Natural killer cell treated with Interleukin-12 subunit alpha and Interleukin-12 subunit beta and Interleukin-15 and Interleukin-18, amount 100 ng/mL, for 72 hours (primary cell): ENCODE data around the gene ZNF407. TPM values are rescaled to one million over a fixed set of nuclear protein-coding genes. Genes with fewer than 3 reads are reported as not detected.

Experiments
- ATAC-seq, 2 donors: fragments of 150-1000 bp; cut with Tn5 transposase in 1 of 2; sonication (Bioruptor Pico), chemical (Tn5 transposase) in 1 of 2; 2 replicates each; pipeline ENCODE4 v1.10.0; 2021
- DNase-seq: peaks from one replicate; pipeline ENCODE4 v3.0.0; 2022; ENCODE audit warnings: low spot score
- H3K27ac Mint-ChIP-seq, 2 donors: 1 replicate in 1 of 2; 2 replicates in 1 of 2; pipeline ENCODE4 v1.8.0; 2022; ENCODE audit warnings: mixed read lengths in 2 of 2, mild to moderate bottlenecking in 1 of 2, moderate library complexity in 1 of 2
- H3K27me3 Mint-ChIP-seq, 2 donors: 1 replicate in 1 of 2; 2 replicates in 1 of 2; pipeline ENCODE4 v1.8.0; 2022; ENCODE audit warnings: mixed read lengths in 2 of 2
- H3K36me3 Mint-ChIP-seq: one replicate; pipeline ENCODE4 v1.8.0; 2022; ENCODE audit warnings: mixed read lengths
- H3K4me1 Mint-ChIP-seq, 2 donors: 1 replicate in 1 of 2; 2 replicates in 1 of 2; pipeline ENCODE4 v1.8.0; 2022; ENCODE audit warnings: low read depth in 2 of 2, mixed read lengths in 2 of 2, mild to moderate bottlenecking in 1 of 2
- H3K4me3 Mint-ChIP-seq: one replicate; pipeline ENCODE4 v1.8.0; 2022; ENCODE audit warnings: mixed read lengths
- H3K9me3 Mint-ChIP-seq: 2 replicates; pipeline ENCODE4 v1.8.0; 2022; ENCODE audit warnings: mixed read lengths
- total RNA-seq, 2 donors: library from RNA; stranded (reverse); gene quantifications; one replicate each; pipeline ENCODE4 v1.2.3, GENCODE V29; 2022

The ZNF407 gene
- total RNA-seq, 2 donors from 2014 or later, result 21.9 to 44.6 TPM

DNA sequence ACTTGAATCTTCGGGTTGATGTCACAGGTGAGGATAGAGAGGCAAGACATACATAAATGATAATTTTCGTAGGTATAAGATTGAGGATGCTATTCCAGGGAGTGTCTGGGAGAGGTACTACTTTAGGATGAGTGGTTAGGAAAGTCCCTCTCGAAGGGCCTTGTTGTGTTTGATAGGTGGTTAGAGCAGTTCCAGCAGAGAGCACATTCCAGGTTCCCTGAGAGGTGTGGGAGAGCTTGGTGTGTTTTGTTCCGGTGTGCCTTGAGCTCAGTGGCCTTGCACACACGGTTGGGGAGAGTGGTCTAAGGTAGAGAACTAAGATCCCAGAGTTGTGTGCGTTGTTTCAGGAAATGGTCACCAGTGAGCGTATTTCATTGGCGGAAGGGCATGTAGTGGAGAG is 191.4 kb downstream of the ZNF407 start:
- Mint-ChIP-seq H3K4me3 (no peak overlapping the region), H3K27ac (no peak overlapping the region), H3K36me3 (no peaks in the 10 kb centered on the region), H3K4me1 (peaks cover 0 to 5% of the 10 kb centered on the region in 2 donors), H3K9me3 (no peaks in the 10 kb centered on the region), H3K27me3 (no peaks in the 10 kb centered on the region)
- DNase-seq (no peak), ATAC-seq (no peak)

DNA sequence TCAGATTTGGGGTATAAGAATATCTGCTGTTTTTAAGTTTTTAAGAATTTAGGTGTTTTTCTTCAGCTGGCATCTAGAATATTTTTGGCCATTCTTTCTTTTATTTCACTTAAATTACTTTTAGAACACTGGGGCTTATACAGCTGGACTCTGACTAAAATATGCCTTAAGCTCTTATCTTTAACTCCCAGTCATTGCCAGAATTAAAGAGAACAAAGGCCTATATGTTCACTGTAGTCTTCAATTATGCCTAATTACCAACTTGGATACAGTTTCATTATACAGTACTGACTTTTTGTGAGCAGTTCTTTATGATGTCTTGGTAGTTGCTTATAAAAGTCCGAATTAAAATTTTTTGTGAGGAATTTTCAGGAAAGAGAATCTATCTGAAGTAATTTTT is 192.8 kb downstream of the ZNF407 start:
- Mint-ChIP-seq H3K9me3 (no peaks in the 10 kb centered on the region), H3K27me3 (no peaks in the 10 kb centered on the region), H3K27ac (no peak overlapping the region), H3K4me3 (no peak overlapping the region), H3K4me1 (no peaks in the 10 kb centered on the region), H3K36me3 (no peaks in the 10 kb centered on the region)
- DNase-seq (no peak), ATAC-seq (no peak)

DNA sequence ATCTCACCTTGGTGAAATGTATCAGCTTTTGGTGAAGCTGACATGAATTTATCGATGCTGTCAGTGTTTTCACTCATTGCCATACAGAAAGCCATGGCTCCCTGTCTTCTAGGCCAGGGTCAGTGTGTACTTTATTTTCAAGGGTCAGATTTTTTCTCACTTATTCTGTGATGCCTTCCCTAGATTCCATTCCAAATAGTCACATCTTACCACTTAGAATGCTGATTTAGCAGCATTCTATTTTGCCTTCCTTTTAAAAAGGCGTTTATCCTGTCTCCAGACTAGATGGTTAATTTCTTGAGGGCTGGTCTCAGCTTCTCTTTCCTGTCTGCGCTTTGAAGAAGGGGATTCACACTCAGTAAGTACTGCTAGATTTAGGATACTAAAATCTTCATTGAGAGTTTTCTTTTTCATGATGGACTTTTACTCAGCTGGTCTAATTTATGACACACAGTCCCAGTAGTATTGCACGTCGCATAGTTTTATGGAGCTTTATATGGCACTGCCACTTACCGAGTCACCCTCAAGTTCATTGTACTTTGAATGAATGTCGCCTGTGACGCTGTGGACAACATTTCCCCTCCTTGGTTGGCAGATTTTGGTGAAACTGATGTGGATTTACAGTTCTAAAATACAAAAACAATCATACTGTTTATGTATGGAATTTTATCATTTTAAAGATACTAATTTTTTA is 194.0 kb downstream of the ZNF407 start:
- no peaks in the 10 kb centered on the region for H3K36me3 Mint-ChIP-seq
- peaks cover 0 to 1% of the 10 kb centered on the region in 2 donors for H3K4me1 Mint-ChIP-seq
- no peak overlapping the region for H3K4me3 Mint-ChIP-seq
- no peaks in the 10 kb centered on the region for H3K9me3 Mint-ChIP-seq
- H3K27me3 Mint-ChIP-seq, result no peaks in the 10 kb centered on the region
- no peak overlapping the region for H3K27ac Mint-ChIP-seq
- DNase-seq (no peak), ATAC-seq (no peak)

- DNase-seq, result no peak
- Mint-ChIP-seq H3K9me3 (no peaks in the 10 kb centered on the region), H3K27me3 (no peaks in the 10 kb centered on the region), H3K4me1 (peaks cover 14 to 15% of the 10 kb centered on the region in 2 donors), H3K36me3 (no peaks in the 10 kb centered on the region), H3K27ac (no peak overlapping the region), H3K4me3 (no peak overlapping the region)
- ATAC-seq, result no peak
Measured at GRCh38 chr18:74793746-74794145, 196.1 kb downstream of the ZNF407 start.

DNA sequence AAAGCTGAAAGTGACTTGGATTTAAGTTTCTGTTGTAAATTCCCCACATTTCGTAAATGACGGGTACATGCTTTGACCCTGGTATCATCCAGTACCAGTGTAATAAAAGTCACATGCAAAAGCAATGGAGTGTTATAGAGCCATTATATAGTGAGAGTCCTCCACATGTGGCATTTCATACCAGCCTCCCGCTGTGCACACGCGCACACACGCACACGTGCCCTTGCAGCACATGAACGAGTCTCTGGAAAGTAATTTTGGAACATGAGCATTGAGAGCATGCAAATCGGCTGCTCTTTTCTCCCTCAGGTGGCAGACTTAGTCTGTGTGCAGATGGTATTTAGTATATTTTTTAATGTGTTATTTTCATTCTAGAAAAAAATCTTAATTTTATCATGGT is 198.1 kb downstream of the ZNF407 start:
- DNase-seq, result no peak
- no peak overlapping the region for H3K27ac Mint-ChIP-seq
- H3K4me3 Mint-ChIP-seq, result no peak overlapping the region
- H3K27me3 Mint-ChIP-seq, result no peaks in the 10 kb centered on the region
- no peak for ATAC-seq
- H3K4me1 Mint-ChIP-seq, result peaks cover 14 to 15% of the 10 kb centered on the region in 2 donors
- H3K36me3 Mint-ChIP-seq, result no peaks in the 10 kb centered on the region
- no peaks in the 10 kb centered on the region for H3K9me3 Mint-ChIP-seq

GRCh38 chr18:74796211-74796610 is 198.5 kb downstream of the ZNF407 start:
- no peaks in the 10 kb centered on the region for H3K9me3 Mint-ChIP-seq
- H3K27me3 Mint-ChIP-seq, result no peaks in the 10 kb centered on the region
- H3K4me1 Mint-ChIP-seq, result peaks cover 14 to 15% of the 10 kb centered on the region in 2 donors
- H3K36me3 Mint-ChIP-seq, result no peaks in the 10 kb centered on the region
- ATAC-seq (no peak), DNase-seq (no peak)
- peak overlapping the region in 1 of 2 donors; percentile 16 for H3K27ac Mint-ChIP-seq
- H3K4me3 Mint-ChIP-seq, result no peak overlapping the region

GRCh38 chr18:74796841-74797576 is 199.3 kb downstream of the ZNF407 start:
- no peaks in the 10 kb centered on the region for H3K27me3 Mint-ChIP-seq
- DNase-seq (no peak), ATAC-seq (peak; percentile 72 to 88)
- H3K27ac Mint-ChIP-seq, result peak overlapping the region; percentile 40 to 49
- H3K36me3 Mint-ChIP-seq, result no peaks in the 10 kb centered on the region
- peak overlapping the region; percentile 54 for H3K4me3 Mint-ChIP-seq
- peaks cover 14 to 15% of the 10 kb centered on the region in 2 donors for H3K4me1 Mint-ChIP-seq
- H3K9me3 Mint-ChIP-seq, result no peaks in the 10 kb centered on the region

DNA sequence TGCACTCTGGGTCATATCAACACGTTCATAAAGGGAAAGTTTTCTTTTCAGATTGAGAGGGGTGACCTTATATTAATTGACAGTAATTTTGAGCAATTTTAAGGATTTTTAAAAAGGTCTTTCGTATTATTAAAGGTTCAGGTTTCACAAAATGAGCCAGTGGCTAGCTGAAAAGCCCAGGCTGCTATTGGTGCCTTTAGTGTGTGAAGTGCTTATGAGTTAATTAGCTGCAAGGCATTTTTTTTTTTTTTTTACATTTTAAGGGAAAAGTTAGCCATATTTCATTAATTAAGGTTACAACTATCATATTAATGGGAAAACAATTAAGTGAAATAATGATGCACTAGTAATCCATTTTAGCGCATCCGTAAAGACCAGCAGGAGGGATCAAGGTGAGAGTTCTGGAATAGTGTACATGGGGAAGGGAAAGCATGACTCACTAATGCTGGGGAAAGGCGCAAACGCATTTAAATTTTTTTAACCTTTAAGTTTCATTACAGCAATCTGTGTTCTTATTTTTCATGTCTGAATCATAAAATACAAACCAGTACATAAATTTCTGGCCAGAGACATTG is 200.0 kb downstream of the ZNF407 start:
- ATAC-seq (no peak), DNase-seq (no peak)
- Mint-ChIP-seq H3K9me3 (no peaks in the 10 kb centered on the region), H3K36me3 (no peaks in the 10 kb centered on the region), H3K27ac (peak overlapping the region; percentile 40 to 49), H3K4me1 (peaks cover 14 to 15% of the 10 kb centered on the region in 2 donors), H3K27me3 (no peaks in the 10 kb centered on the region), H3K4me3 (peak overlapping the region; percentile 54)

GRCh38 chr18:74799542-74799941 is 201.9 kb downstream of the ZNF407 start:
- DNase-seq (no peak), ATAC-seq (no peak)
- Mint-ChIP-seq H3K27me3 (no peaks in the 10 kb centered on the region), H3K4me1 (peaks cover 14 to 15% of the 10 kb centered on the region in 2 donors), H3K27ac (no peak overlapping the region), H3K9me3 (no peaks in the 10 kb centered on the region), H3K4me3 (no peak overlapping the region), H3K36me3 (no peaks in the 10 kb centered on the region)

DNA sequence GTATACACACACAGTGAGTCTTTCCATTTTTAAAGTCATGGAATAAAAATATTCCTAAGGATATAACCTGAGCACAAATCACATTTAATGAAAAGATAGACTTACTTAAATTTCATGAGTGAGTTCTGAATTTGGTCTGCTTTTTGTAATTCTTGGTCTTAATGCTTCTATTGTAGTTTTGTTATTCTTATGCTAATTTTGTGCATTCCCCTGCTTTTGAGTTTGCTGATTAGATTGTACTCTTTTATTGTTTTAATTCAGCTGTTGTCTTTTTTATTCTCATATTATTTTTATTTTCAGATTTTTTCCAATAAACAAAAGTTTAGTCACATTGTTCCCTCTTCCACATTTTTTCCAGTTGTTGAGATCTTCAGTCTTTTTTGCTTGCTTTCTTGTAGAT is 202.4 kb downstream of the ZNF407 start:
- H3K27ac Mint-ChIP-seq, result no peak overlapping the region
- H3K9me3 Mint-ChIP-seq, result no peaks in the 10 kb centered on the region
- H3K4me3 Mint-ChIP-seq, result no peak overlapping the region
- ATAC-seq, result no peak
- H3K27me3 Mint-ChIP-seq, result no peaks in the 10 kb centered on the region
- peaks cover 14 to 15% of the 10 kb centered on the region in 2 donors for H3K4me1 Mint-ChIP-seq
- no peak for DNase-seq
- no peaks in the 10 kb centered on the region for H3K36me3 Mint-ChIP-seq

DNA sequence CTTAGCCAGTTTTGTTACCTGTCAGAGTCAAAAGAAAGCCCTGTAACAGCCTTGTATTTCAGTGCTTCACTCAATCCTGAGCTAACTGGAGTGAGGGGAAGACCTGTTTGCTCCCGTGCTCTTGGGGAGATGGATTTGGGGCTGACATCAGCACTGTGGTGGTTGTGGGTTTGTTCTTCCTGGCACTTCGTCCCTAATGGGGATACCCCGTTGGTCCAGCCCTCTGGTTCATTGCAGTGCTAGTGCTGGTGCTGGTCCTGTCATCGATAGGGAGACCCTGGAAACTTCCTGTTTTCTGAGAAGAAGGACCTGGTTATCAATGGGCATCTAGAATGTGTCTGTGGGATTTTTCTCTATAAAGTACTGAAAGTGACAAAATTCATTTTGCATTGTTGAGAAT is 205.4 kb downstream of the ZNF407 start:
- Mint-ChIP-seq H3K36me3 (no peaks in the 10 kb centered on the region), H3K4me3 (no peak overlapping the region), H3K27ac (no peak overlapping the region), H3K27me3 (no peaks in the 10 kb centered on the region), H3K9me3 (no peaks in the 10 kb centered on the region), H3K4me1 (peaks cover 4 to 9% of the 10 kb centered on the region in 2 donors)
- DNase-seq, result no peak
- no peak for ATAC-seq

- no peaks in the 10 kb centered on the region for H3K9me3 Mint-ChIP-seq
- H3K27me3 Mint-ChIP-seq, result no peaks in the 10 kb centered on the region
- DNase-seq, result no peak
- no peak overlapping the region for H3K27ac Mint-ChIP-seq
- peaks cover 0 to 4% of the 10 kb centered on the region in 2 donors for H3K4me1 Mint-ChIP-seq
- H3K4me3 Mint-ChIP-seq, result no peak overlapping the region
- H3K36me3 Mint-ChIP-seq, result no peaks in the 10 kb centered on the region
- no peak for ATAC-seq
Measured at GRCh38 chr18:74803769-74804168, 206.1 kb downstream of the ZNF407 start.

DNA sequence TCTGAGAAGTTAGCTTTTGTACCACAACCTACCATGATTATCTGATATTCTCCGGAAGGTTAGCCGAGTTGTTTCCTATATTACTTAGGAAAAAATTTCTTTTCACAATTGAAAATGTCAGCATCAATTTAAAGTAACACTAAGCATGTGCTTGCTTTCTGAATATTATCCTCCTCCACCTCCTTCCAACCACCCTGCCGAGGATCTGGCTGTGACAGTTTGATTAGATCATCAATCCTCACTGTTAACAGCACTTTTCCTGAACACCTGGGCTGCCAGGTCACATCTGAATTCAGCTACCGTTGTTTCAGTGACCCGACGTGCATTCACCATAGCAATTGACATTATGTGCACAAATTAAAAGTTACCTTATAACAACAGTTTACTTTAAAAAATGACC is 207.0 kb downstream of the ZNF407 start:
- Mint-ChIP-seq H3K9me3 (no peaks in the 10 kb centered on the region), H3K27ac (no peak overlapping the region), H3K4me3 (no peak overlapping the region), H3K27me3 (no peaks in the 10 kb centered on the region), H3K4me1 (peaks cover 0 to 4% of the 10 kb centered on the region in 2 donors), H3K36me3 (no peaks in the 10 kb centered on the region)
- ATAC-seq, result no peak
- DNase-seq, result no peak

GRCh38 chr18:74806073-74806472 is 208.4 kb downstream of the ZNF407 start:
- peaks cover 0 to 4% of the 10 kb centered on the region in 2 donors for H3K4me1 Mint-ChIP-seq
- DNase-seq (no peak), ATAC-seq (no peak)
- H3K27me3 Mint-ChIP-seq, result no peaks in the 10 kb centered on the region
- no peaks in the 10 kb centered on the region for H3K36me3 Mint-ChIP-seq
- H3K9me3 Mint-ChIP-seq, result no peaks in the 10 kb centered on the region
- no peak overlapping the region for H3K4me3 Mint-ChIP-seq
- H3K27ac Mint-ChIP-seq, result no peak overlapping the region
